Activated CD8-positive, alpha-beta T cell treated with anti-CD3 and anti-CD28 coated beads for 36 hours (primary cell): ENCODE measurements around the gene PILRA. TPM values are rescaled to one million over a fixed set of nuclear protein-coding genes. Genes with fewer than 3 reads are reported as not detected.
"Not testable (repeated sequence)": the region's sequence is repeated elsewhere in the genome, so short reads cannot be mapped to it uniquely, and the experiment has no call there.

Experiments used
- ATAC-seq: fragments of 200-7000 bp; cut with Tn5 transposase; one replicate; pipeline ENCODE4 v1.10.0; 2021; ENCODE audit warnings: mild to moderate bottlenecking, moderate library complexity
- CTCF ChIA-PET: fragments of 350-600 bp; sonication (Branson Sonifier 250); formaldehyde crosslinking; loops from one replicate; lab custom pipeline; 2021; ENCODE audit warnings: antibody characterized with exemption; lab: Charles Lee
- POLR2A ChIA-PET: fragments of 350-600 bp; sonication (Branson Sonifier 250); formaldehyde crosslinking; loops from one replicate; lab custom pipeline; 2021; ENCODE audit warnings: antibody characterized with exemption; lab: Charles Lee
- DNase-seq: peaks from one replicate; pipeline ENCODE4 v3.0.0-alpha.2; 2020
- H3K27ac Mint-ChIP-seq: one replicate; pipeline ENCODE4 v1.8.0; 2021; ENCODE audit warnings: mild to moderate bottlenecking, mixed read lengths
- H3K27me3 Mint-ChIP-seq: one replicate; pipeline ENCODE4 v1.8.0; 2021; ENCODE audit warnings: mixed read lengths
- H3K36me3 Mint-ChIP-seq: one replicate; pipeline ENCODE4 v1.8.0; 2021; ENCODE audit warnings: low read depth, mixed read lengths
- H3K4me1 Mint-ChIP-seq: one replicate; pipeline ENCODE4 v1.8.0; 2021; ENCODE audit warnings: low read depth, mixed read lengths
- H3K4me3 Mint-ChIP-seq: one replicate; pipeline ENCODE4 v1.8.0; 2021; ENCODE audit warnings: mild to moderate bottlenecking, moderate library complexity, mixed read lengths
- H3K9me3 Mint-ChIP-seq: one replicate; pipeline ENCODE4 v1.8.0; 2021; ENCODE audit warnings: mixed read lengths
- intact Hi-C: fragments of 100-400 bp; cut with micrococcal nuclease; formaldehyde crosslinking; loops from one replicate; pipeline ENCODE4 v1.10.0; 2022
- total RNA-seq, 2 experiments: library from RNA; stranded (reverse); gene quantifications; one replicate each; pipeline ENCODE4 v1.2.3, GENCODE V29; 2021
- TF ChIP-seq, protein P1 (sequence below): fragments of 200-600 bp; IDR thresholded peaks from one replicate; pipeline ENCODE4 v1.8.0; 2022; ENCODE audit warnings: antibody characterized with exemption, mild to moderate bottlenecking

PILRA gene
- total RNA-seq, 2 experiments from 2014 or later, result 5.8 to 6.6 TPM

DNA sequence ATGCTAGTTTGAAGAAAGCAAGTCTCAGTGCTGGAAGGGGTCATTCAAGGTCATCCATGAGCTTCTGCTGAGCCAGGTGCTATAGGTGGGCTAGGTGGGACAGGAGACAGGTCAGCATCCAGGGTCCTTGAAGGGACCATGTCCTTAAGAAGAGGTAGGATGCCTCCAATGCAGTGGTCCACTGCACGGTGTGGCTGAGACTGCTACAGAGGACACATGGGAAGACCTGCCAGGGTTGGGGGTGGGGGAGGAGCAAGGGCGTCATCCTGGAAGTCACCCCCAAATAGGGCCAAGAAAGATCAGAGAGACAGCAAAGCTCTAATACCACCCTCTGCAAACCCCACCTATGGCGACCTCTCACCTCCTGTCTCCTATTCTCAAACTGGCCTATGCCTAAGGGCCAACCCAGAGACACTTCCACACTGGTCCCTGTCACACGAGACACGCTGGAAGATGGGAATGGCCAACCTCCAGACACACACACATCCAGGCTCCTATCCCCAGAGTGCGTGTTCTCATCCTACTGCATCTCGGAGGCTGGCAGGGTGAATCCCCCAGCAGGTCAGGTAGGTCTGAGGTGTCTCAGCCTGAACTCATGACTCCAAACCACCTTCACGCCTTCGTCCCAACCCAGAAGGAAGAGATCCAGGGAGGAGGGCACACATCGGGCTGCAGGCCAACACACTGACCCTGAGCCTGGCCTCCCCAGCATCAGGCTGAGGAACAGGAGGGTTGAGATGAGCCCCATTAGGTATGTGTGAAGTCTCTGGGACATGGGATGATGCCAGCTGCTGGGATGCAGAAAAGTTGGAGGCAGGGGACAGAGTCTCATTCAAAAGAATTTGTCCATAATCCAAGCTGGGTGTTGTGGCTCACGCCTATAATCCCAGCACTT, 68.6 kb downstream of the PILRA start:
- Mint-ChIP-seq H3K27me3 (no peaks in the 10 kb centered on the region), H3K27ac (no peak overlapping the region), H3K36me3 (no peaks in the 10 kb centered on the region), H3K9me3 (no peaks in the 10 kb centered on the region), H3K4me1 (peaks cover 13% of the 10 kb centered on the region), H3K4me3 (no peak overlapping the region)
- TF ChIP-seq, protein P1, sequence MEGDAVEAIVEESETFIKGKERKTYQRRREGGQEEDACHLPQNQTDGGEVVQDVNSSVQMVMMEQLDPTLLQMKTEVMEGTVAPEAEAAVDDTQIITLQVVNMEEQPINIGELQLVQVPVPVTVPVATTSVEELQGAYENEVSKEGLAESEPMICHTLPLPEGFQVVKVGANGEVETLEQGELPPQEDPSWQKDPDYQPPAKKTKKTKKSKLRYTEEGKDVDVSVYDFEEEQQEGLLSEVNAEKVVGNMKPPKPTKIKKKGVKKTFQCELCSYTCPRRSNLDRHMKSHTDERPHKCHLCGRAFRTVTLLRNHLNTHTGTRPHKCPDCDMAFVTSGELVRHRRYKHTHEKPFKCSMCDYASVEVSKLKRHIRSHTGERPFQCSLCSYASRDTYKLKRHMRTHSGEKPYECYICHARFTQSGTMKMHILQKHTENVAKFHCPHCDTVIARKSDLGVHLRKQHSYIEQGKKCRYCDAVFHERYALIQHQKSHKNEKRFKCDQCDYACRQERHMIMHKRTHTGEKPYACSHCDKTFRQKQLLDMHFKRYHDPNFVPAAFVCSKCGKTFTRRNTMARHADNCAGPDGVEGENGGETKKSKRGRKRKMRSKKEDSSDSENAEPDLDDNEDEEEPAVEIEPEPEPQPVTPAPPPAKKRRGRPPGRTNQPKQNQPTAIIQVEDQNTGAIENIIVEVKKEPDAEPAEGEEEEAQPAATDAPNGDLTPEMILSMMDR, result no peak
- ChIA-PET CTCF (interaction anchor here (3.8 kb wide), 1 partner anchor 13 kb away, joined by 17 read pairs; no protein-coding TSS in a partner anchor), POLR2A (no interaction called here)
- intact Hi-C loops, result no loop called here
- DNase-seq (no peak), ATAC-seq (no peak)

DNA sequence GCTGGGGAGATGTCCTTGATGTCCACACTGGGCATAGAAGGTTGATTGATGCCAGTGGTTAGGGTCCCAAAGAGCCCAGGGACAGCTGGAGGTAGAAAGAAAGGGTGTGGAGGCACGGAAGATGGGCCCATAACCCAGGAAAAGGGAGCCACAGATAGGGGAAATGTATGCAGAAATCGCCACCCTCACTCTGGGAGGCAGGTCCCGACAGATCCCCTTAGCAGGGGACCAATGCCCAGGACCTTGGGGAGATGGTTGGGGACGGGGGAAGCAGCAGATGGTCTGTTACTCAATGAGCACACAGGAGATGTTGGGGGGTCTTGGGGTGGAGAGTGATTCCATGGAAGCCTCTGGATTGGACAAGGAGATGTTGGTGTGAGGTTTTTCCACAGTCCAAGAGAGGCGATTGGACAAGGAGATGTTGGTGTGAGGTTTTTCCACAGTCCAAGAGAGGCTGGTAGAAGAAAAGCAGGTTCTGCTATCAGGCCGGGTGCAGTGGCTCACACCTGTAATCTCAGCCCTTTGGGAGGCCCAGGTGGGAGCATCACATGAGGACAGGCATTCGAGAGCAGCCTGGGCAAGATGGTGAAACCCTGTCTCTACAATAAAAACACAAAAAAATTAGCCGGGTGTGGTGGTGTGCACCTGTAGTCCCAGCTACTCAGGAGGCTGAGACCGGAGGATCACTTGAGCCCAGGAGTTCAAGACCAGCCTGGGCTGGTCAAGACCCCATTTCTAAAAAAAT, 70.0 kb downstream of the PILRA start:
- no peaks in the 10 kb centered on the region for H3K36me3 Mint-ChIP-seq
- CTCF ChIA-PET, result interaction anchor here (0.9 to 3.8 kb wide), 3 partner anchors 11 to 116 kb away, joined by 3 to 17 read pairs (median 4); no protein-coding TSS in a partner anchor
- no peak for ATAC-seq

DNA sequence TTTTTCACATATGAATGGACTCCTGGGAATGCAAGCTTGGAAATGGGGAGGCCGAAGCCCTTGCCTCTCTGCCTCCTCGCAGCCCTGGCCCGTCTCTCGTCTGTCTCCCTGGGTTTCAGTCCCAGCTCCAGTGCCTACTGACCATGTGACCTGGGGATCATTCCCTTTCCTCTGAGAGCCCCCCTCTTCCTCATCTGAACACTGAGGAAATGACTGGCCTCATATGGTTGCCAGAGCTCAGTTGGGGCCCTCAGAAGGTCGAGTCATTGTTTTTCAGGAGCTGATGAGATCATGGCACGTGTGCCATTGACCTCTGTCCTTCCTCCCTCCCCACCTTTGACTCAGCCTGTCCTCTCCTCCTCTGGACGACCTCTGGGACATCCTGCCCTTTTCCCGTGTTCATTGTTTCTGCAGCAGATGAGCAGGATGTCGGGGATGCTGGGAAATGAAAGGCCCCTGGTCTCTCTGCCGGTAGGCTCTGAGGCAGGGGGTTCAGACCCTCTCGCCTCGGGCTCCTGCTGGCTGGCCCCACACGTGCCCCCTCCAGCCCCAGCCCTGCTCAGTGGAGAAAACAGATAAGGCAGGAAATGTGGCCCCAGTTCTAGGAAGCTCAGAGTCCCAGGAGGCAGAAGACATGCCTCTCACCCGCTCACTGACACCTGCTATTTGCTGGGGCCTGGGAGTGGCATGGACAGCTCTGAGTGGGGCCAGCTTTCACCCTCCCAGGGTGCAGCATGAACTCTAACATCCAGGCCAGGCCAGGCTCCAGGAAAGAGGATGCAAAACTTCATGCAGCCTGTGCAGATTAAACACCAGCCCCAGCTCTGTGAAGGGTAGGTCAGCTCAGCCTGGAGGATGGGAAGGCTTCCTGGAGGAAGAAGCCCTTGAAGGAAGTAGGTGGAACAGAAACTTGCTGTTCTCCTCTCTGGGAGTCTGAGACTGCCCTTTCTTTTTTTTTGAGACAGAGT, 71.3 kb downstream of the PILRA start:
- Mint-ChIP-seq H3K4me3 (peak overlapping the region; percentile 31), H3K9me3 (no peaks in the 10 kb centered on the region), H3K27ac (peak overlapping the region; percentile 82), H3K36me3 (no peaks in the 10 kb centered on the region), H3K27me3 (no peaks in the 10 kb centered on the region), H3K4me1 (peaks cover 16% of the 10 kb centered on the region)
- ChIA-PET CTCF (interaction anchor here (0.6 to 3.8 kb wide), 7 partner anchors 10 to 230 kb away, joined by 3 to 17 read pairs (median 3); partner anchors contain the start of gene MOSPD3), POLR2A (interaction anchor here (0.6 to 2.3 kb wide), 7 partner anchors 9 to 58 kb away, joined by 3 to 11 read pairs (median 3); partner anchors contain the start of gene PPP1R35)
- TF ChIP-seq, protein P1, result no peak
- DNase-seq (peak; percentile 53), ATAC-seq (peak; percentile 80)
- intact Hi-C loops, result no loop called here

More for the DNA sequence above, 70.0 kb downstream of the PILRA start:
- no peak for DNase-seq
- no peaks in the 10 kb centered on the region for H3K27me3 Mint-ChIP-seq
- TF ChIP-seq, protein P1, result no peak
- POLR2A ChIA-PET, result interaction anchor here (0.6 to 2.3 kb wide), 3 partner anchors 8 to 37 kb away, joined by 3 to 11 read pairs (median 3); partner anchors contain the start of gene PPP1R35
- H3K4me3 Mint-ChIP-seq, result no peak overlapping the region
- intact Hi-C loops, result no loop called here
- no peaks in the 10 kb centered on the region for H3K9me3 Mint-ChIP-seq
- peaks cover 13% of the 10 kb centered on the region for H3K4me1 Mint-ChIP-seq
- peak overlapping the region; percentile 3 for H3K27ac Mint-ChIP-seq

DNA sequence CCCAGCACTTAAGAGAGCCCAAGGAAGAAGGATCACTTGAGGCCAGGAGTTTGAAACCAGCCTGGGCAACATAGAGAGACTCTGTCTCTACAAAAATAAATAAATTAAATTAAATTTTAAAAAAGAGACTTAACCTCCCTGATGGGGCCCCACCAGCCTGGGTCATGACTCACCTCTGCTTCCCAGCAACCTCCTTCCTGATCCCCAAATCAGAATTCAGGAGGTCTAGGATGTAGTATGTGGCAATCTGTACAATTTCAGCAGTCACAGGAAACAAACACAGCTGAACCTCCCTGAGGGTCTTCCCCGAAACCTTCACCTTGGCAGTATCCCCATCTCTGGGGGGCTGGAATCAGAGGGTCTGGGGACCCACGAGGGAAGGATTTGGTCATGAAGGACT, 72.8 kb downstream of the PILRA start:
- ChIA-PET CTCF (interaction anchor here (0.8 to 1.3 kb wide), 3 partner anchors 12 to 118 kb away, joined by 3 read pairs; no protein-coding TSS in a partner anchor), POLR2A (interaction anchor here (1.3 kb wide), 1 partner anchor 32 kb away, joined by 4 read pairs; no protein-coding TSS in a partner anchor)
- Mint-ChIP-seq H3K4me3 (no peak overlapping the region), H3K27me3 (no peaks in the 10 kb centered on the region), H3K36me3 (no peaks in the 10 kb centered on the region), H3K27ac (peak overlapping the region; percentile 2), H3K9me3 (no peaks in the 10 kb centered on the region), H3K4me1 (peaks cover 19% of the 10 kb centered on the region)
- no peak for DNase-seq
- ATAC-seq, result no peak
- TF ChIP-seq, protein P1, result no peak
- intact Hi-C loops, result no loop called here

DNA sequence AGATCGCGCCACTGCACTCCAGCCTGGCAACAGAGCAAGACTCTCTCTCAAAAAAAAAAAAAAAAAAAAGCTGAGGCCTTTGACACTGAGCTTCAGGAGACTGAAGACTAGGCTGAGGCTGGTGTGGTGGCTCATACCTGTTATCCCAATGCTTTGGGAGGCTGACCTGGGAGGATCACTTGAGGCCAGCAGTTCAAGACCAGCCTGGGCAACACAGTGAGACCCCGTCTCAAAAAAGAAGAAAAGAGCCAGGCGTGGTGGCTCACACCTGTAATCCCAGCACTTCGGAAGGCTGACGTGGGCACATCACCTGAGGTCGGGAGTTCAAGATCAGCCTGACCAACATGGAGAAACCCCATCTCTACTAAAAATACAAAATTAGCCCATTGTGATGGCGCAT, 74.1 kb downstream of the PILRA start:
- DNase-seq, H3K4me3 Mint-ChIP-seq, intact Hi-C loops, H3K27me3 Mint-ChIP-seq, ATAC-seq, H3K9me3 Mint-ChIP-seq, H3K27ac Mint-ChIP-seq, H3K36me3 Mint-ChIP-seq: not testable (repeated sequence)
- CTCF ChIA-PET, result interaction anchor here (1.2 to 1.6 kb wide), 2 partner anchors 11 to 112 kb away, joined by 3 read pairs; partner anchors contain the start of gene PPP1R35
- POLR2A ChIA-PET, result interaction anchor here (0.6 to 1.0 kb wide), 2 partner anchors 10 to 13 kb away, joined by 3 read pairs; no protein-coding TSS in a partner anchor
- H3K4me1 Mint-ChIP-seq, result peaks cover 19% of the 10 kb centered on the region
